Measurements from ENCODE around the gene PRR33.

DNA sequence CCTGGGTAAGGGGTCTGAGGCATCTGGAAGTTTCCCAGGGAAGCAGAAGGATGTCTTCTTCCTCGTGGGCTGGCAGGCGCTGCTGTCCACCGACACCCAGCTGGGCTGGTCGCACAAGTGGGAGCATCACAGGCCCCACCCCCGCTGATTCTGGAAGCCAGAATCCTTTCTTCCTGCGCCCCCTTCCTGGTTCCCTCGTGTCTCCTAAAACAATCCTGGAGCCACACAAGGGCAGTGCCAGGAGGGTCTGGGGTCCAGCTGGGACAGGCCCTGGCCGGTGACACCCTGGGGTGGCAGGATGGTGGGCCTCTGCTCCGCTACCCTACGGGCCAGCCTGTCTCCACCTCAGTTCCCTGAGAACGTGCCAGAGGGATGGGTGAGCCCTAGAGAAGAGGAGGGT is 34.6 kb downstream of the PRR33 start:
- TF ChIP-seq, protein P1, sequence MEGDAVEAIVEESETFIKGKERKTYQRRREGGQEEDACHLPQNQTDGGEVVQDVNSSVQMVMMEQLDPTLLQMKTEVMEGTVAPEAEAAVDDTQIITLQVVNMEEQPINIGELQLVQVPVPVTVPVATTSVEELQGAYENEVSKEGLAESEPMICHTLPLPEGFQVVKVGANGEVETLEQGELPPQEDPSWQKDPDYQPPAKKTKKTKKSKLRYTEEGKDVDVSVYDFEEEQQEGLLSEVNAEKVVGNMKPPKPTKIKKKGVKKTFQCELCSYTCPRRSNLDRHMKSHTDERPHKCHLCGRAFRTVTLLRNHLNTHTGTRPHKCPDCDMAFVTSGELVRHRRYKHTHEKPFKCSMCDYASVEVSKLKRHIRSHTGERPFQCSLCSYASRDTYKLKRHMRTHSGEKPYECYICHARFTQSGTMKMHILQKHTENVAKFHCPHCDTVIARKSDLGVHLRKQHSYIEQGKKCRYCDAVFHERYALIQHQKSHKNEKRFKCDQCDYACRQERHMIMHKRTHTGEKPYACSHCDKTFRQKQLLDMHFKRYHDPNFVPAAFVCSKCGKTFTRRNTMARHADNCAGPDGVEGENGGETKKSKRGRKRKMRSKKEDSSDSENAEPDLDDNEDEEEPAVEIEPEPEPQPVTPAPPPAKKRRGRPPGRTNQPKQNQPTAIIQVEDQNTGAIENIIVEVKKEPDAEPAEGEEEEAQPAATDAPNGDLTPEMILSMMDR (conservative IDR thresholded peaks at IDR 0.05), result no peak
- TF ChIP-seq ZFX (IDR thresholded peaks at IDR 0.05), result no peak
